RWPE2 (cell line): Measurements from ENCODE around the gene ZNF771.

Source experiments
- ATAC-seq: fragments of 200-7000 bp; cut with Tn5 transposase; 3 replicates; pipeline ENCODE4 v1.9.1; 2021; ENCODE audit warnings: low read depth
- DNase-seq: peaks from one replicate; pipeline ENCODE4 v3.0.0-alpha.2; 2020; ENCODE audit warnings: low spot score
- H3K27ac ChIP-seq: fragments of 450-650 bp; 2 replicates; pipeline ENCODE4 v1.5.1; 2017; ENCODE audit warnings: mild to moderate bottlenecking; ENCODE audit not compliant: poor library complexity, severe bottlenecking
- H3K27me3 ChIP-seq: fragments of 250-450 bp; sonication (Bioruptor Pico); 2 replicates; pipeline ENCODE4 v1.5.1; 2021; ENCODE audit warnings: mild to moderate bottlenecking, moderate library complexity; ENCODE audit not compliant: insufficient read depth, poor library complexity, severe bottlenecking
- H3K36me3 ChIP-seq: fragments of 250-450 bp; sonication (Bioruptor Pico); 2 replicates; pipeline ENCODE4 v1.5.1; 2020; ENCODE audit warnings: low read depth, mild to moderate bottlenecking, moderate library complexity
- H3K4me1 ChIP-seq: fragments of 250-450 bp; sonication (Bioruptor Pico); 2 replicates; pipeline ENCODE4 v1.5.1; 2021; ENCODE audit warnings: mild to moderate bottlenecking, moderate library complexity; ENCODE audit not compliant: insufficient read depth, poor library complexity, severe bottlenecking
- H3K4me3 ChIP-seq: fragments of 250-450 bp; sonication (Bioruptor Pico); 2 replicates; pipeline ENCODE4 v1.5.1; 2021; ENCODE audit warnings: mild to moderate bottlenecking, moderate library complexity; ENCODE audit not compliant: severe bottlenecking
- H3K9me3 ChIP-seq: fragments of 250-450 bp; sonication (Bioruptor Pico); 2 replicates; pipeline ENCODE4 v1.5.1; 2021; ENCODE audit warnings: mild to moderate bottlenecking, moderate library complexity; ENCODE audit not compliant: severe bottlenecking
- CTCF ChIP-seq: fragments of 450-650 bp; IDR thresholded peaks from one replicate; pipeline ENCODE4 v1.5.1; 2017; ENCODE audit warnings: mild to moderate bottlenecking, moderate library complexity; ENCODE audit not compliant: poor library complexity, severe bottlenecking

The ZNF771 gene

GRCh38 chr16:30378236-30379157, 28.9 kb upstream of the ZNF771 start:
- peak overlapping the region; percentile 91 for H3K27ac ChIP-seq
- no peaks in the 10 kb centered on the region for H3K36me3 ChIP-seq
- H3K4me1 ChIP-seq = peaks cover 4% of the 10 kb centered on the region
- peak overlapping the region; percentile 59 for H3K4me3 ChIP-seq
- peak; percentile 7 for TF ChIP-seq CTCF
- H3K9me3 ChIP-seq = no peaks in the 10 kb centered on the region
- DNase-seq (peak; percentile 97), ATAC-seq (peak; percentile 91)
- H3K27me3 ChIP-seq = no peaks in the 10 kb centered on the region

GRCh38 chr16:30379158-30379783, 28.1 kb upstream of the ZNF771 start:
- no peak for TF ChIP-seq CTCF
- Histone ChIP-seq H3K4me3 (peak overlapping the region; percentile 59), H3K27me3 (no peaks in the 10 kb centered on the region), H3K4me1 (peaks cover 4% of the 10 kb centered on the region), H3K9me3 (no peaks in the 10 kb centered on the region), H3K36me3 (no peaks in the 10 kb centered on the region), H3K27ac (peak overlapping the region; percentile 91)
- DNase-seq = no peak
- no peak for ATAC-seq

- H3K27ac ChIP-seq = no peak overlapping the region
- ATAC-seq = no peak
Observed at GRCh38 chr16:30380072-30380802, 27.2 kb upstream of the ZNF771 start.

GRCh38 chr16:30380803-30381208, 26.6 kb upstream of the ZNF771 start:
- Histone ChIP-seq H3K27ac (no peak overlapping the region), H3K36me3 (no peaks in the 10 kb centered on the region), H3K27me3 (no peaks in the 10 kb centered on the region), H3K4me1 (peaks cover 4% of the 10 kb centered on the region), H3K4me3 (no peak overlapping the region), H3K9me3 (no peaks in the 10 kb centered on the region)
- no peak for DNase-seq
- no peak for ATAC-seq
- no peak for TF ChIP-seq CTCF

More at GRCh38 chr16:30380072-30380802, 27.2 kb upstream of the ZNF771 start:
- Histone ChIP-seq H3K36me3 (no peaks in the 10 kb centered on the region), H3K4me1 (peaks cover 4% of the 10 kb centered on the region), H3K9me3 (no peaks in the 10 kb centered on the region), H3K27me3 (no peaks in the 10 kb centered on the region), H3K4me3 (no peak overlapping the region)
- TF ChIP-seq CTCF = no peak
- DNase-seq = no peak
